Activated B cell treated with CpG ODN at 0.5 μM for 24 hours (primary cell): ENCODE data around the gene DPM2. TPM values are rescaled to one million over a fixed set of nuclear protein-coding genes. Genes with fewer than 3 reads are reported as not detected.
A peak's percentile ranks its signal among the peaks of the same experiment; 100 is the strongest.

Experiments used
- ATAC-seq: fragments of 200-7000 bp; cut with Tn5 transposase; one replicate; pipeline ENCODE4 v1.10.0; 2021; ENCODE audit warnings: low read depth, mild to moderate bottlenecking, moderate library complexity
- CTCF ChIA-PET: fragments of 350-600 bp; sonication (Branson Sonifier 250); formaldehyde crosslinking; loops from one replicate; lab custom pipeline; 2021; ENCODE audit warnings: antibody characterized with exemption; lab: Charles Lee
- POLR2A ChIA-PET: fragments of 350-600 bp; sonication (Branson Sonifier 250); formaldehyde crosslinking; loops from one replicate; lab custom pipeline; 2021; ENCODE audit warnings: antibody characterized with exemption; lab: Charles Lee
- DNase-seq: peaks from one replicate; pipeline ENCODE4 v3.0.0; 2022
- H3K27ac Mint-ChIP-seq: one replicate; pipeline ENCODE4 v1.8.0; 2020; ENCODE audit warnings: mixed read lengths
- H3K27me3 Mint-ChIP-seq: one replicate; pipeline ENCODE4 v1.8.0; 2021; ENCODE audit warnings: mixed read lengths
- H3K36me3 Mint-ChIP-seq: one replicate; pipeline ENCODE4 v1.8.0; 2021; ENCODE audit warnings: low read depth, mixed read lengths
- H3K4me1 Mint-ChIP-seq: one replicate; pipeline ENCODE4 v1.8.0; 2021; ENCODE audit warnings: mixed read lengths
- H3K4me3 Mint-ChIP-seq: one replicate; pipeline ENCODE4 v1.8.0; 2020; ENCODE audit warnings: mild to moderate bottlenecking, mixed read lengths
- H3K9me3 Mint-ChIP-seq: one replicate; pipeline ENCODE4 v1.8.0; 2020; ENCODE audit warnings: mixed read lengths
- intact Hi-C: fragments of 100-400 bp; cut with micrococcal nuclease; formaldehyde crosslinking; loops from one replicate; pipeline ENCODE4 v1.15.1; 2024
- total RNA-seq: library from RNA; stranded (reverse); gene quantifications from 2 replicates; pipeline ENCODE4 v1.2.3, GENCODE V29; 2022
- TF ChIP-seq, protein P1 (sequence below): fragments of 200-600 bp; IDR thresholded peaks from one replicate; pipeline ENCODE4 v1.8.0; 2022; ENCODE audit warnings: antibody characterized with exemption, mild to moderate bottlenecking

Gene DPM2
- total RNA-seq, 1 donor from 2014 or later: 50.6 TPM

DNA sequence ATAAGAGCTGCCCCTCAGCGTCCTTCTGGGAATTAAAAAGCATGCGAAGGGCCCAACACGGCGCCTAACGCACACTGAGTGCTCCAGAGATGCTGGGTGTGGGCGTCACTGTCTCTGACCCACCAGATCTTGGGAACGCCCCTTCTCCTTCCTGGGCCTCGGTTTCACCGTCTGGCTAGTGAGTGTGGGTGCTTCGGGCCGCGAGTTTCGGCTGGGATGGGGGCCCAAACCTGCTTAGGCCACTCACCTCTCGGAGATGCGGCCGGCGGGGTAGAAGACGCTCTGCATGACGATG lies 10.8 kb downstream of the DPM2 start:
- POLR2A ChIA-PET: no interaction called here

DNA sequence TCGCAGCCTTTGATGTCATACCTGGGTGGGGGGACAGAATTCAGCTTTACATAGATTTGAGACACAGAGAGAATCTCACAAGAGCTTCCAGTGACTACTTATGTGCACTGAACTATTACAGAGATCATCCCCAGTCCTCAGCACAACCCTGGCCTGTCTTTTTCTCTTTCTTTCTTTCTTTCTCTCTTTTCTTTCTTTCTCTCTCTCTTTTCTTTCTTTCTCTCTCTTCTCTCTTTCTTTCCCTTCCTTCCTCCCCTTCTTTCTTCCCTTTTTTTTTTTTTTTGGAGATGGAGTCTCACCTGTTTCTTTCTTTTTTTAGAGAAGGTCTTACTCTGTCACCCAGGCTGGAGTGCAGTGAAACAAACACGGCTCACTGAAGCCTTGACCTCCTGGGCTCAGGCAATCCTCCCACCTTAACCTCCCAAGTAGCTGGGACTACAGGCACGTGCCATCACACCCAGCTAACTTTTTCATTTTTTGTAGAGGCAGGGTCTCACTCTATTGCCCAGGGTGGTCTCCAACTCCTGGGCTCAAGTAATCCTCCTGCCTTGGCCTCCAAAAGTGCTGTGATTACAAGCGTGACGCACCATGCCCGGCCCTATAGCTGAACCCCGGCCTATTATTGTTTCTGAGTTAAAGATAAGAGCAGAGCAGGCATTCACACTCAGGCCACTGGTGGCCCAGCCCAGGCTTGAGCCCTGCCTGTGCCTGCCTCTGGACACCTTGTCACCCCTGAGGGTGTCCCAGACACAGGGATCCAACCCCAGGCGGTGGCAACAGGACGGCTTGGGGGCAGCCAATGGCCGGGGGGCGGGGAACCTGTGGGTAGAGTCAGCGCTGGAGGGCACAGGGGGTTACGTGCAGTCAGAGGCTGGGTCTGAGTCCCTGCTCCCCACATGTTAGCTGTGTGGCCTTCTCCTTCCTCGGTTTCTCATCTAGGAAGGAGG lies 11.4 kb downstream of the DPM2 start:
- Mint-ChIP-seq H3K9me3 (no peaks in the 10 kb centered on the region), H3K27me3 (peaks cover 7% of the 10 kb centered on the region), H3K36me3 (no peaks in the 10 kb centered on the region), H3K4me1 (peaks cover 33% of the 10 kb centered on the region), H3K27ac (no peak overlapping the region), H3K4me3 (no peak overlapping the region)
- ChIA-PET POLR2A (interaction anchor here (0.6 to 0.7 kb wide), 2 partner anchors 10 to 1812 kb away, joined by 3 read pairs; partner anchors contain the start of gene ST6GALNAC4), CTCF (interaction anchor here (1.1 to 1.4 kb wide), 2 partner anchors 191 to 712 kb away, joined by 3 read pairs; partner anchors contain the start of gene TOR2A)
- TF ChIP-seq, protein P1, sequence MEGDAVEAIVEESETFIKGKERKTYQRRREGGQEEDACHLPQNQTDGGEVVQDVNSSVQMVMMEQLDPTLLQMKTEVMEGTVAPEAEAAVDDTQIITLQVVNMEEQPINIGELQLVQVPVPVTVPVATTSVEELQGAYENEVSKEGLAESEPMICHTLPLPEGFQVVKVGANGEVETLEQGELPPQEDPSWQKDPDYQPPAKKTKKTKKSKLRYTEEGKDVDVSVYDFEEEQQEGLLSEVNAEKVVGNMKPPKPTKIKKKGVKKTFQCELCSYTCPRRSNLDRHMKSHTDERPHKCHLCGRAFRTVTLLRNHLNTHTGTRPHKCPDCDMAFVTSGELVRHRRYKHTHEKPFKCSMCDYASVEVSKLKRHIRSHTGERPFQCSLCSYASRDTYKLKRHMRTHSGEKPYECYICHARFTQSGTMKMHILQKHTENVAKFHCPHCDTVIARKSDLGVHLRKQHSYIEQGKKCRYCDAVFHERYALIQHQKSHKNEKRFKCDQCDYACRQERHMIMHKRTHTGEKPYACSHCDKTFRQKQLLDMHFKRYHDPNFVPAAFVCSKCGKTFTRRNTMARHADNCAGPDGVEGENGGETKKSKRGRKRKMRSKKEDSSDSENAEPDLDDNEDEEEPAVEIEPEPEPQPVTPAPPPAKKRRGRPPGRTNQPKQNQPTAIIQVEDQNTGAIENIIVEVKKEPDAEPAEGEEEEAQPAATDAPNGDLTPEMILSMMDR: no peak
- ATAC-seq (no peak), DNase-seq (no peak)
- intact Hi-C loops: no loop called here

More for the DNA sequence above, 10.8 kb downstream of the DPM2 start:
- TF ChIP-seq, protein P1: no peak
- Mint-ChIP-seq H3K27me3 (peaks cover 7% of the 10 kb centered on the region), H3K36me3 (no peaks in the 10 kb centered on the region), H3K27ac (no peak overlapping the region), H3K4me3 (peak overlapping the region; percentile 78), H3K4me1 (peaks cover 34% of the 10 kb centered on the region), H3K9me3 (no peaks in the 10 kb centered on the region)
- CTCF ChIA-PET: no interaction called here
- intact Hi-C loops: no loop called here
- DNase-seq (no peak), ATAC-seq (peak; percentile 6)

DNA sequence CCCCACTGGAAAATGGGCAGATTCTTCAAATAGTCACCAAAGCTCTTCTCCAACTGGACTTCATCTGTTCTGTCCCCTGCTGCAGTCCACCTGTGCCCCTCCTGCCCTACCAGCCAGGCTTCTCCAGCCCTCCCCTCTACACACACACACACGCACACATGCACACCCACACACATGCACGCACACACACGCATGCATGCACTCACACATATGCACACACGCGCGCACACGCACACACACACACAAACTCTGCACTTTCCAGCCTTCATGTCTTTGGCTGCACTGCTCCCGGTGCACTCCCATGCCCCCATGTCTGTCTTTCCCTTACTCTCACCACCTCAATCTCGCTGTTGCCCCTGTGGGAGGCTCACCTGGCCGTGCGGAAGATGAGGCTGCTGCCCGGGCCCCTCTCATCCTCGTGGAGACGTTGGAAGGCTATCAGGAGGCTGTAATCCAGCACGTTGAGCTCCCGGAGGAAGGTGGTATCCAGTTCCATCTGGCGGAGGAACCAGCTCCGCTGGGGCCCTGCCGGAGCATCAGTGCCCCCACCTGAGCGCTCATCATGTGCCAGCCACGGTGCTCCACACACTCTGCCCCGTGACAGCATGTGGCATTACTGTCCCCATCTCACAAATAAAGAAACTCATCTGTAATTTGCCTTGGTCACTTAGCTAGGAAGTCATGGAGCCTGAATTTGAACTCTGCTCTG lies 12.8 kb downstream of the DPM2 start:
- TF ChIP-seq, protein P1: no peak
- Mint-ChIP-seq H3K27ac (no peak overlapping the region), H3K4me3 (no peak overlapping the region), H3K36me3 (no peaks in the 10 kb centered on the region), H3K27me3 (peaks cover 7% of the 10 kb centered on the region), H3K9me3 (no peaks in the 10 kb centered on the region), H3K4me1 (peaks cover 31% of the 10 kb centered on the region)
- ATAC-seq (no peak), DNase-seq (no peak)
- ChIA-PET CTCF (interaction anchor here (1.1 to 5.5 kb wide), 3 partner anchors 54 to 710 kb away, joined by 3 to 48 read pairs (median 3); partner anchors contain the start of gene TOR2A), POLR2A (interaction anchor here (0.7 kb wide), 1 partner anchor 140 kb away, joined by 8 read pairs; no protein-coding TSS in a partner anchor)
- intact Hi-C loops: no loop called here

DNA sequence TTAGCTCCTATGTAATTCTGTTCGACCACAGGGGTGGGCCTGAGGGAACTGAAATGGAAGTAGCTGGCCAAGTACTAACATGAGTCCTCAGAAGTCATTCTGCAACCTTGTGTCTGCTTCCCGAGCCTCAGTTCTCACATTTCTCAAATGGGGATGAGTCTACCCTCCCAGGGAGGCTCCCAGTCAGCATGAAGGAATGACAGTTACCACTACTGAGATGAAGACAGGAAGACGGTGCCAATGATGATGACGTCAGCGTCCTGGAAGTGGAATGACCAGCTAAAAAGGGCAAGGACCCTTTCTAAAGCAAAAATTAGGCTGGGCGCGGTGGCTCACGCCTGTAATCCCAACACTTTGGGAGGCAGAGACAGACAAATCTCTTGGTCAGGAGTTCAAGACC lies 13.9 kb downstream of the DPM2 start:
- intact Hi-C loops: no loop called here
- ChIA-PET POLR2A (interaction anchor here (0.7 to 12.0 kb wide), 4 partner anchors 14 to 189 kb away, joined by 3 to 457 read pairs (median 5); partner anchors contain the start of genes DPM2, ST6GALNAC6 and TOR2A), CTCF (interaction anchor here (1.1 to 5.5 kb wide), 3 partner anchors 53 to 189 kb away, joined by 3 to 48 read pairs (median 29); partner anchors contain the start of gene TOR2A)
- ATAC-seq (no peak), DNase-seq (no peak)
- Mint-ChIP-seq H3K4me1 (peaks cover 38% of the 10 kb centered on the region), H3K36me3 (no peaks in the 10 kb centered on the region), H3K9me3 (no peaks in the 10 kb centered on the region), H3K4me3 (no peak overlapping the region), H3K27ac (no peak overlapping the region), H3K27me3 (peaks cover 6% of the 10 kb centered on the region)
- TF ChIP-seq, protein P1: no peak
